Tongue (tissue), 2 donors: ENCODE data around the gene RWDD4. TPM values are rescaled to one million over a fixed set of nuclear protein-coding genes. Genes with fewer than 3 reads are reported as not detected.
"Not testable (repeated sequence)": the region's sequence is repeated elsewhere in the genome, so short reads cannot be mapped to it uniquely, and the experiment has no call there.

Experiments used
- DNase-seq: peaks from one replicate; pipeline ENCODE4 v3.0.0-alpha.2; 2015
- total RNA-seq: library from RNA; depleted of rRNA; stranded (reverse); fragments of >200 nt; gene quantifications from one replicate; pipeline ENCODE4 v1.2.3, GENCODE V29; 2014

RWDD4 gene
- total RNA-seq, 1 donor from 2014 or later, result 39.2 TPM

GRCh38 chr4:183635741-183636140 is 23.2 kb downstream of the RWDD4 start:
- no peak for DNase-seq

GRCh38 chr4:183635321-183635720 is 23.7 kb downstream of the RWDD4 start:
- DNase-seq, result no peak

GRCh38 chr4:183633476-183634400 is 25.2 kb downstream of the RWDD4 start:
- DNase-seq, result no peak

GRCh38 chr4:183632689-183633088 is 26.3 kb downstream of the RWDD4 start:
- no peak for DNase-seq

GRCh38 chr4:183631577-183632198 is 27.3 kb downstream of the RWDD4 start:
- no peak for DNase-seq

GRCh38 chr4:183627979-183628588 is 30.9 kb downstream of the RWDD4 start:
- DNase-seq, result peak; percentile 61

GRCh38 chr4:183627286-183627685 is 31.7 kb downstream of the RWDD4 start:
- not testable (repeated sequence) for DNase-seq

- DNase-seq, result no peak
Observed at GRCh38 chr4:183626168-183626567, 32.8 kb downstream of the RWDD4 start.

GRCh38 chr4:183624548-183624947 is 34.4 kb downstream of the RWDD4 start:
- no peak for DNase-seq

- no peak for DNase-seq
Observed at GRCh38 chr4:183621875-183622274, 37.1 kb downstream of the RWDD4 start.

GRCh38 chr4:183620421-183620820 is 38.6 kb downstream of the RWDD4 start:
- DNase-seq, result no peak

- no peak for DNase-seq
Observed at GRCh38 chr4:183618681-183619080, 40.3 kb downstream of the RWDD4 start.

GRCh38 chr4:183617075-183617474 is 41.9 kb downstream of the RWDD4 start:
- no peak for DNase-seq

GRCh38 chr4:183612329-183613250 is 46.4 kb downstream of the RWDD4 start:
- no peak for DNase-seq

- DNase-seq, result no peak
Observed at GRCh38 chr4:183611210-183611830, 47.7 kb downstream of the RWDD4 start.

GRCh38 chr4:183610613-183611012 is 48.4 kb downstream of the RWDD4 start:
- DNase-seq, result no peak

GRCh38 chr4:183610033-183610432 is 49.0 kb downstream of the RWDD4 start:
- DNase-seq, result no peak

GRCh38 chr4:183609151-183609550 is 49.8 kb downstream of the RWDD4 start:
- no peak for DNase-seq

GRCh38 chr4:183607894-183608293 is 51.1 kb downstream of the RWDD4 start:
- no peak for DNase-seq

- DNase-seq, result no peak
Observed at GRCh38 chr4:183602557-183603027, 56.4 kb downstream of the RWDD4 start.

GRCh38 chr4:183601381-183601780 is 57.6 kb downstream of the RWDD4 start:
- DNase-seq, result no peak
